ENCODE measurements around the gene ATPAF2. TPM values are rescaled to one million over a fixed set of nuclear protein-coding genes. Genes with fewer than 3 reads are reported as not detected.

The ATPAF2 gene
- total and polyA plus RNA-seq, 4 donors, result 12.9 to 20.1 (median 16.8) TPM

- Histone ChIP-seq H3K27ac (ENCODE audit: low read depth in 1 of 2, low read length in 2 of 2) (no peak overlapping the region), H3K9me3 (ENCODE audit: control insufficient read depth in 4 of 4, low read length in 3 of 4) (no peaks in the 10 kb centered on the region), H3K4me1 (ENCODE audit: control insufficient read depth in 4 of 4, insufficient read depth in 4 of 4, low read length in 3 of 4) (peaks cover 13 to 21% (median 17%) of the 10 kb centered on the region in 4 donors), H3K36me3 (ENCODE audit: control insufficient read depth in 4 of 4, insufficient read depth in 3 of 4, low read depth in 1 of 4, low read length in 3 of 4) (peaks cover 0 to 10% (median 4%) of the 10 kb centered on the region in 4 donors), H3K27me3 (ENCODE audit: control insufficient read depth in 4 of 4, insufficient read depth in 4 of 4, low read length in 3 of 4) (no peaks in the 10 kb centered on the region), H3K4me3 (ENCODE audit: low read depth in 1 of 3, low read length in 3 of 3) (no peak overlapping the region), H3K9ac (ENCODE audit: low read depth in 1 of 2, low read length in 2 of 2) (no peak overlapping the region)
- no peak for DNase-seq (ENCODE audit: low spot score)
- TF ChIP-seq HNF4G (IDR thresholded peaks at IDR 0.05), result no peak
- TF ChIP-seq FOXA2 (IDR thresholded peaks at IDR 0.05), result no peak
- TF ChIP-seq RXRA (IDR thresholded peaks at IDR 0.05), result no peak
- TF ChIP-seq FOXA1 (IDR thresholded peaks at IDR 0.05), result no peak
- no peak for TF ChIP-seq GABPA (IDR thresholded peaks at IDR 0.05 in 1 of 2, conservative IDR thresholded peaks at IDR 0.05 in 1 of 2)
- no peak for TF ChIP-seq TAF1 (conservative IDR thresholded peaks at IDR 0.05)
- TF ChIP-seq, protein P1, sequence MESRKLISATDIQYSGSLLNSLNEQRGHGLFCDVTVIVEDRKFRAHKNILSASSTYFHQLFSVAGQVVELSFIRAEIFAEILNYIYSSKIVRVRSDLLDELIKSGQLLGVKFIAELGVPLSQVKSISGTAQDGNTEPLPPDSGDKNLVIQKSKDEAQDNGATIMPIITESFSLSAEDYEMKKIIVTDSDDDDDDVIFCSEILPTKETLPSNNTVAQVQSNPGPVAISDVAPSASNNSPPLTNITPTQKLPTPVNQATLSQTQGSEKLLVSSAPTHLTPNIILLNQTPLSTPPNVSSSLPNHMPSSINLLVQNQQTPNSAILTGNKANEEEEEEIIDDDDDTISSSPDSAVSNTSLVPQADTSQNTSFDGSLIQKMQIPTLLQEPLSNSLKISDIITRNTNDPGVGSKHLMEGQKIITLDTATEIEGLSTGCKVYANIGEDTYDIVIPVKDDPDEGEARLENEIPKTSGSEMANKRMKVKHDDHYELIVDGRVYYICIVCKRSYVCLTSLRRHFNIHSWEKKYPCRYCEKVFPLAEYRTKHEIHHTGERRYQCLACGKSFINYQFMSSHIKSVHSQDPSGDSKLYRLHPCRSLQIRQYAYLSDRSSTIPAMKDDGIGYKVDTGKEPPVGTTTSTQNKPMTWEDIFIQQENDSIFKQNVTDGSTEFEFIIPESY (IDR thresholded peaks at IDR 0.05), result no peak
- no peak for TF ChIP-seq NR2F2 (IDR thresholded peaks at IDR 0.05)
- no peak for TF ChIP-seq EGR1 (IDR thresholded peaks at IDR 0.05; ENCODE audit: low read depth in 2 of 2)
- 99% methylated on average over 5 of the region's 5 CpGs for WGBS
Observed at GRCh38 chr17:18015593-18015992, 23.4 kb downstream of the ATPAF2 start.

DNA sequence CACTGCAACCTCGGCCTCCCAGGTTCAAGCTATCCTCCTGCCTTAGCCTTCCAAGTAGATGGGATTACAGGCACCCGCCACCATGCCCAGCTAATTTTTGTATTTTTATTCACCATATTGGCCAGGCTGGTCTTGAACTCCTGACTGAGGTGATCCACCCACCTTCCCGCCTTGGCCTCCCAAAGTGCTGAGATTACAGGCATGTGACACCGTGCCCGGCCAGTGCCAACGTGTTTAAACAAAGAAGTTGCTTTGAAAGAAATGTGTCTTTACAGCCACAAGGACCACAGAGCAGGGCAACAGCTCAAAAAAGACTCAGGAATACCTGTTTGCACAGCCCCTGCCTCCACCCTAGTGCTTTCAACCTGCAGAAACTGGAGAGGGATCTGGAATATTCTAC is 25.0 kb downstream of the ATPAF2 start:
- H3K9ac ChIP-seq (ENCODE audit: low read depth in 1 of 2, low read length in 2 of 2), result no peak overlapping the region
- WGBS, result 98% methylated on average over 6 of the region's 6 CpGs
- peaks cover 0 to 14% (median 5%) of the 10 kb centered on the region in 4 donors for H3K36me3 ChIP-seq (ENCODE audit: control insufficient read depth in 4 of 4, insufficient read depth in 3 of 4, low read depth in 1 of 4, low read length in 3 of 4)
- TF ChIP-seq EGR1 (IDR thresholded peaks at IDR 0.05; ENCODE audit: low read depth in 2 of 2) (no peak), YY1 (IDR thresholded peaks at IDR 0.05) (no peak), SP1 (IDR thresholded peaks at IDR 0.05) (no peak), NR2F2 (IDR thresholded peaks at IDR 0.05) (no peak), MAX (IDR thresholded peaks at IDR 0.05) (no peak), RXRA (IDR thresholded peaks at IDR 0.05) (no peak), HNF4A (conservative IDR thresholded peaks at IDR 0.05) (no peak), FOXA1 (IDR thresholded peaks at IDR 0.05) (no peak), TAF1 (conservative IDR thresholded peaks at IDR 0.05) (no peak), CTCF (IDR thresholded peaks at IDR 0.05; ENCODE audit: low read depth, low read length, missing input control) (no peak), FOXA2 (IDR thresholded peaks at IDR 0.05) (no peak), JUND (IDR thresholded peaks at IDR 0.05) (no peak)
- TF ChIP-seq, protein P2, sequence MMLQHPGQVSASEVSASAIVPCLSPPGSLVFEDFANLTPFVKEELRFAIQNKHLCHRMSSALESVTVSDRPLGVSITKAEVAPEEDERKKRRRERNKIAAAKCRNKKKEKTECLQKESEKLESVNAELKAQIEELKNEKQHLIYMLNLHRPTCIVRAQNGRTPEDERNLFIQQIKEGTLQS (IDR thresholded peaks at IDR 0.05), result no peak
- TF ChIP-seq, protein P3, sequence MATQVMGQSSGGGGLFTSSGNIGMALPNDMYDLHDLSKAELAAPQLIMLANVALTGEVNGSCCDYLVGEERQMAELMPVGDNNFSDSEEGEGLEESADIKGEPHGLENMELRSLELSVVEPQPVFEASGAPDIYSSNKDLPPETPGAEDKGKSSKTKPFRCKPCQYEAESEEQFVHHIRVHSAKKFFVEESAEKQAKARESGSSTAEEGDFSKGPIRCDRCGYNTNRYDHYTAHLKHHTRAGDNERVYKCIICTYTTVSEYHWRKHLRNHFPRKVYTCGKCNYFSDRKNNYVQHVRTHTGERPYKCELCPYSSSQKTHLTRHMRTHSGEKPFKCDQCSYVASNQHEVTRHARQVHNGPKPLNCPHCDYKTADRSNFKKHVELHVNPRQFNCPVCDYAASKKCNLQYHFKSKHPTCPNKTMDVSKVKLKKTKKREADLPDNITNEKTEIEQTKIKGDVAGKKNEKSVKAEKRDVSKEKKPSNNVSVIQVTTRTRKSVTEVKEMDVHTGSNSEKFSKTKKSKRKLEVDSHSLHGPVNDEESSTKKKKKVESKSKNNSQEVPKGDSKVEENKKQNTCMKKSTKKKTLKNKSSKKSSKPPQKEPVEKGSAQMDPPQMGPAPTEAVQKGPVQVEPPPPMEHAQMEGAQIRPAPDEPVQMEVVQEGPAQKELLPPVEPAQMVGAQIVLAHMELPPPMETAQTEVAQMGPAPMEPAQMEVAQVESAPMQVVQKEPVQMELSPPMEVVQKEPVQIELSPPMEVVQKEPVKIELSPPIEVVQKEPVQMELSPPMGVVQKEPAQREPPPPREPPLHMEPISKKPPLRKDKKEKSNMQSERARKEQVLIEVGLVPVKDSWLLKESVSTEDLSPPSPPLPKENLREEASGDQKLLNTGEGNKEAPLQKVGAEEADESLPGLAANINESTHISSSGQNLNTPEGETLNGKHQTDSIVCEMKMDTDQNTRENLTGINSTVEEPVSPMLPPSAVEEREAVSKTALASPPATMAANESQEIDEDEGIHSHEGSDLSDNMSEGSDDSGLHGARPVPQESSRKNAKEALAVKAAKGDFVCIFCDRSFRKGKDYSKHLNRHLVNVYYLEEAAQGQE (IDR thresholded peaks at IDR 0.05), result no peak
- no peaks in the 10 kb centered on the region for H3K9me3 ChIP-seq (ENCODE audit: control insufficient read depth in 4 of 4, low read length in 3 of 4)
- peaks cover 13 to 20% (median 16%) of the 10 kb centered on the region in 4 donors for H3K4me1 ChIP-seq (ENCODE audit: control insufficient read depth in 4 of 4, insufficient read depth in 4 of 4, low read length in 3 of 4)
- H3K27ac ChIP-seq (ENCODE audit: low read depth in 1 of 2, low read length in 2 of 2), result no peak overlapping the region
- H3K4me3 ChIP-seq (ENCODE audit: low read depth in 1 of 3, low read length in 3 of 3), result no peak overlapping the region
- H3K27me3 ChIP-seq (ENCODE audit: control insufficient read depth in 4 of 4, insufficient read depth in 4 of 4, low read length in 3 of 4), result no peaks in the 10 kb centered on the region
- DNase-seq (ENCODE audit: low spot score), result no peak
